Pancreas (tissue), 10 donors: ENCODE data around the gene ZNF408. TPM values are rescaled to one million over a fixed set of nuclear protein-coding genes. Genes with fewer than 3 reads are reported as not detected.
"Not testable (repeated sequence)": the region's sequence is repeated elsewhere in the genome, so short reads cannot be mapped to it uniquely, and the experiment has no call there.

Experiments
- ATAC-seq, 4 donors: fragments of 200-7000 bp; cut with Tn5 transposase; one replicate each; pipeline versions ENCODE4 v1.8.0 to v1.9.1; 2020; ENCODE audit warnings: mild to moderate bottlenecking in 4 of 4, moderate library complexity in 4 of 4
- DNase-seq, 6 donors: peaks; one replicate each; pipeline ENCODE4 v3.0.0-alpha.2; 2020
- FAIRE-seq: peaks from 2 replicates; lab custom pipeline; 2012; peaks lifted over from hg19 to GRCh38; lab: Jason Lieb, UNC
- H3K27ac ChIP-seq, 4 donors: fragments of 200-600 bp; sonication (generic); 1 replicate in 3 of 4; 2 replicates in 1 of 4; pipeline versions ENCODE4 v1.5.0 to v1.8.0; 2020
- H3K27me3 ChIP-seq, 4 donors: fragments of 200-600 bp; one replicate each; pipeline ENCODE4 v1.8.0; 2021
- H3K36me3 ChIP-seq, 3 donors: fragments of 200-600 bp; sonication (generic) in 1 of 3; one replicate each; pipeline versions ENCODE4 v1.5.0 to v1.8.0; 2020 to 2021
- H3K4me1 ChIP-seq, 3 donors: fragments of 200-600 bp; one replicate each; pipeline ENCODE4 v1.8.0; 2021
- H3K4me3 ChIP-seq, 4 donors: fragments of 200-600 bp; sonication (generic) in 2 of 4; one replicate each; pipeline versions ENCODE4 v1.5.0 to v1.8.0; 2020 to 2021
- H3K9me3 ChIP-seq, 4 donors: fragments of 200-600 bp; one replicate each; pipeline ENCODE4 v1.8.0; 2021
- CTCF ChIP-seq, 4 donors: fragments of 200-600 bp; sonication (generic) in 3 of 4; IDR thresholded peaks; one replicate each; pipeline versions ENCODE4 v1.5.0 to v1.8.0; 2021; ENCODE audit warnings: antibody characterized with exemption in 4 of 4
- WGBS, 2 donors: extraction: QIAGEN DNeasy Blood & Tissue Kit; methylation state at CpG; one replicate each; pipeline ENCODE4 v1.1.7; 2013; 5-methylcytosine and 5-hydroxymethylcytosine counted together
- intact Hi-C, 3 donors: fragments of 100-400 bp; cut with DNase I; formaldehyde crosslinking; loops; one replicate each; pipeline versions ENCODE4 v1.11.1 to v1.14.2; 2022
- polyA plus RNA-seq, 2 donors: library from polyadenylated mRNA; stranded (reverse); fragments of 200-250 nt; gene quantifications; one replicate each; pipeline ENCODE4 v1.2.3, GENCODE V29; 2013
- total RNA-seq, 6 donors: library from RNA; stranded (reverse); fragmentation: NEBNext Ultra II Directional in 4 of 6; extraction: Animal tissue kit (Norgen Biotek cat#: 25700) in 4 of 6; gene quantifications; one replicate each; pipeline versions ENCODE4 v1.2.1 to v1.2.4, GENCODE V29; 2021 to 2023
- donor health status: healthy with polysubstance abuse.
- donor health status: DM: no; HTN: no; CAD: no; lungs with moderate emphysema.
- donor health status: DM: no; HTN: no; CAD: no.
- donor health status: control.
- donor health status: control.
- donor health status: Bipolar disorder and iron deficiency.
- donor health status: DM: yes; HTN: yes; CAD: no.
- donor health status: DM: no; HTN: no; CAD: no.
- donor health status: DM: no; HTN: no; CAD: no.
- donor health status: DM: yes; HTN: yes; CAD: no.

ZNF408 gene
- total and polyA plus RNA-seq, 8 donors: 2.8 to 7.8 (median 4.7) TPM

GRCh38 chr11:46665356-46665755 is 35.5 kb upstream of the ZNF408 start:
- no peak overlapping the region for H3K27ac ChIP-seq
- no peaks in the 10 kb centered on the region for H3K27me3 ChIP-seq
- no peak overlapping the region for H3K4me3 ChIP-seq
- no peak for FAIRE-seq
- WGBS, 2 donors: 92% methylated on average over 1 of the region's 1 CpG
- no peaks in the 10 kb centered on the region for H3K4me1 ChIP-seq
- no peak for TF ChIP-seq CTCF (IDR thresholded peaks at IDR 0.05)
- H3K9me3 ChIP-seq: no peaks in the 10 kb centered on the region
- peaks cover 4 to 73% (median 17%) of the 10 kb centered on the region in 3 donors for H3K36me3 ChIP-seq
- intact Hi-C loops: no loop called here
- ATAC-seq: no peak
- no peak for DNase-seq

GRCh38 chr11:46666516-46666915 is 34.3 kb upstream of the ZNF408 start:
- no peaks in the 10 kb centered on the region for H3K27me3 ChIP-seq
- H3K4me3 ChIP-seq: no peak overlapping the region
- H3K4me1 ChIP-seq: no peaks in the 10 kb centered on the region
- intact Hi-C loops: no loop called here
- DNase-seq (no peak), FAIRE-seq (no peak), ATAC-seq (no peak)
- no peak for TF ChIP-seq CTCF (IDR thresholded peaks at IDR 0.05)
- 76 to 79% methylated on average over 5 of the region's 5 CpGs for WGBS, 2 donors
- peaks cover 4 to 83% (median 22%) of the 10 kb centered on the region in 3 donors for H3K36me3 ChIP-seq
- no peaks in the 10 kb centered on the region for H3K9me3 ChIP-seq
- H3K27ac ChIP-seq: no peak overlapping the region

- intact Hi-C loops: no loop called here
- Histone ChIP-seq H3K9me3 (no peaks in the 10 kb centered on the region), H3K4me3 (no peak overlapping the region), H3K27ac (no peak overlapping the region), H3K27me3 (no peaks in the 10 kb centered on the region), H3K36me3 (peaks cover 4 to 83% (median 22%) of the 10 kb centered on the region in 3 donors), H3K4me1 (no peaks in the 10 kb centered on the region)
- DNase-seq (no peak), ATAC-seq (no peak), FAIRE-seq (no peak)
- 50 to 68% methylated on average over 2 of the region's 2 CpGs for WGBS, 2 donors
- no peak for TF ChIP-seq CTCF (IDR thresholded peaks at IDR 0.05)
Measured at GRCh38 chr11:46667043-46667481, 33.8 kb upstream of the ZNF408 start.

GRCh38 chr11:46668480-46669085 is 32.2 kb upstream of the ZNF408 start:
- no peaks in the 10 kb centered on the region for H3K9me3 ChIP-seq
- FAIRE-seq (no peak), DNase-seq (no peak), ATAC-seq (no peak)
- intact Hi-C loops: no loop called here
- 90 to 91% methylated on average over 12 of the region's 12 CpGs for WGBS, 2 donors
- H3K36me3 ChIP-seq: peaks cover 4 to 81% (median 26%) of the 10 kb centered on the region in 3 donors
- H3K27ac ChIP-seq: no peak overlapping the region
- peaks cover 0 to 4% (median 4%) of the 10 kb centered on the region in 3 donors for H3K4me1 ChIP-seq
- H3K4me3 ChIP-seq: no peak overlapping the region
- H3K27me3 ChIP-seq: no peaks in the 10 kb centered on the region
- no peak for TF ChIP-seq CTCF (IDR thresholded peaks at IDR 0.05)

GRCh38 chr11:46669711-46670139 is 31.1 kb upstream of the ZNF408 start:
- Histone ChIP-seq H3K4me1 (peaks cover 4 to 13% (median 12%) of the 10 kb centered on the region in 3 donors), H3K36me3 (peaks cover 4 to 70% (median 22%) of the 10 kb centered on the region in 3 donors), H3K9me3 (no peaks in the 10 kb centered on the region), H3K4me3 (no peak overlapping the region), H3K27me3 (no peaks in the 10 kb centered on the region), H3K27ac (no peak overlapping the region)
- DNase-seq: no peak
- WGBS, 2 donors: 76 to 78% methylated on average over 3 of the region's 3 CpGs
- no peak for TF ChIP-seq CTCF (IDR thresholded peaks at IDR 0.05)
- ATAC-seq: no peak
- FAIRE-seq: no peak
- intact Hi-C loops: no loop called here

- peaks cover 4 to 63% (median 22%) of the 10 kb centered on the region in 3 donors for H3K36me3 ChIP-seq
- H3K4me3 ChIP-seq, H3K27ac ChIP-seq, intact Hi-C loops, H3K9me3 ChIP-seq, ATAC-seq, FAIRE-seq, H3K27me3 ChIP-seq: not testable (repeated sequence)
- peaks cover 12 to 21% (median 20%) of the 10 kb centered on the region in 3 donors for H3K4me1 ChIP-seq
- peak in 1 of 6 donors; percentile 6 for DNase-seq
- 91 to 100% methylated on average over 3 of the region's 3 CpGs for WGBS, 2 donors
Measured at GRCh38 chr11:46670521-46670920, 30.3 kb upstream of the ZNF408 start.
